ENCODE measurements around the gene MFSD2B.

- TF ChIP-seq POLR2A (IDR thresholded peaks at IDR 0.05; ENCODE audit: low read length) (no peak), GATA1 (IDR thresholded peaks at IDR 0.05; ENCODE audit: low read depth, low read length) (no peak)
These were observed 41.9 kb downstream of the MFSD2B start for GRCh38 chr2:24051833-24052232.
